Gastroesophageal sphincter (tissue), 3 donors: ENCODE results near the gene NR3C2.

Experiments used
- CTCF ChIP-seq, 4 experiments: fragments of 200-600 bp in 2 of 4; fragments of 450-650 bp in 2 of 4; sonication (generic) in 1 of 4; IDR thresholded peaks; one replicate each; pipeline ENCODE4 v1.5.1; 2017 to 2019; ENCODE audit warnings: antibody characterized with exemption in 4 of 4, mild to moderate bottlenecking in 2 of 4, moderate library complexity in 2 of 4
- EP300 ChIP-seq: sonication (generic); formaldehyde crosslinking; IDR thresholded peaks from one replicate; pipeline ENCODE4 v1.6.1; 2017; ENCODE audit warnings: antibody characterized with exemption, mild to moderate bottlenecking
- POLR2A ChIP-seq, 2 donors: fragments of 450-650 bp; IDR thresholded peaks; one replicate each; pipeline ENCODE4 v1.6.1; 2017; ENCODE audit warnings: antibody characterized with exemption in 2 of 2, mild to moderate bottlenecking in 2 of 2, moderate library complexity in 1 of 2
- POLR2AphosphoS5 ChIP-seq: sonication (generic); formaldehyde crosslinking; IDR thresholded peaks from one replicate; pipeline ENCODE4 v1.6.1; 2017; ENCODE audit warnings: antibody characterized with exemption

DNA sequence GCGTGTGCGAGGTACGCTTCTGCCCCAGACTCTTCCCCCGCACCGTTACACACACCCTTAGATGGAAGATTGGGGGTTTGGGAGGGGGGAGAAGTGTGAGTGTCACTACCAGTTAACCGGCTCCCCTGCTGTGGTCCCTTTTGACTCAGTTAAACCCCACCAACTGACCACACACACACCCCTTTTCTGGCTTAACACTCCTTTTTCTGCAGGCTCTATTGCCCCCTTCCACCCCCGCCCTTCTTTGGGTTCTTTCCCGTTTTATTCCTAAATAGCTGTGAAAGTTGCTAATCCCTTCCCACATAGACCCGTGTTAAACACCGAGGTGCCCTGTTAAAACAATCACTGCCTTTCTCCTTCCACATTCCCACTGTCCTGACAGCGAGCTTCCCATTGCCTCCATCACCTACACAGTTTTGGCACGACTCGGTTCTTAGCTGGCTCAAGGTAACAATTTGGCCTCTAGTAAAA, 3.7 kb upstream of the NR3C2 start:
- TF ChIP-seq CTCF (IDR thresholded peaks at IDR 0.05) (no peak), POLR2AphosphoS5 (no peak), EP300 (no peak), POLR2A (IDR thresholded peaks at IDR 0.05) (no peak)
